GM13976 (cell line): ENCODE measurements around the gene AGTPBP1.

Experiments
- DNase-seq: peaks from one replicate; pipeline ENCODE4 v3.0.0; 2012; ENCODE audit warnings: low spot score
- in situ Hi-C: fragments of 300-500 bp; cut with MboI; formaldehyde crosslinking; loops from one replicate; pipeline ENCODE4 v1.12.0; 2022; ENCODE audit warnings: low sequenced_read_pairs, mixed read lengths, inconsistent platforms; ENCODE audit not compliant: unreplicated experiment
- TF ChIP-seq, protein P1 (sequence below): IDR thresholded peaks from 2 replicates; pipeline ENCODE4 v1.5.1; 2012; ENCODE audit warnings: borderline replicate concordance, mild to moderate bottlenecking; ENCODE audit not compliant: insufficient read depth; ENCODE audit errors: extremely low read depth, missing control alignments, control extremely low read depth

Gene AGTPBP1

DNA sequence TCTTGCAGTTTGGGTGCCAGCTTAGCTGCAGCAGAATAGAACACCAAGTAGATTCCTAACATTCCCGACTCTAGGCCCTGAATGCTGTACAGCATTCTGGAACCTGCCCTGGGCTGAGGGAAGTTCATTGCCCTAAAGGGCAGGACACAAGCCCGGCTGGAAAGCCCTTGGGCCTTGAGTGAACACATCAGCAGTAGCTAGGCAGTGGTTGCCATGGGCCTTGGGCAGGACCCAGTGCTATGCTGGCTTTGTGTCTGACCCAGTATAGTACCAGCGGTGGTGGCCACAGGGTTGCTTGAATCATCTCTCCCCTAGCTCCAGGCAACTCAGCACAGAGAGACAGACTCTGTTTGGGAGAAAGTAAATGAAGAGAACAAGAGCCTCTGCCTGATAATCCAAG, 137.8 kb downstream of the AGTPBP1 start:
- in situ Hi-C loops = no loop called here
- TF ChIP-seq, protein P1, sequence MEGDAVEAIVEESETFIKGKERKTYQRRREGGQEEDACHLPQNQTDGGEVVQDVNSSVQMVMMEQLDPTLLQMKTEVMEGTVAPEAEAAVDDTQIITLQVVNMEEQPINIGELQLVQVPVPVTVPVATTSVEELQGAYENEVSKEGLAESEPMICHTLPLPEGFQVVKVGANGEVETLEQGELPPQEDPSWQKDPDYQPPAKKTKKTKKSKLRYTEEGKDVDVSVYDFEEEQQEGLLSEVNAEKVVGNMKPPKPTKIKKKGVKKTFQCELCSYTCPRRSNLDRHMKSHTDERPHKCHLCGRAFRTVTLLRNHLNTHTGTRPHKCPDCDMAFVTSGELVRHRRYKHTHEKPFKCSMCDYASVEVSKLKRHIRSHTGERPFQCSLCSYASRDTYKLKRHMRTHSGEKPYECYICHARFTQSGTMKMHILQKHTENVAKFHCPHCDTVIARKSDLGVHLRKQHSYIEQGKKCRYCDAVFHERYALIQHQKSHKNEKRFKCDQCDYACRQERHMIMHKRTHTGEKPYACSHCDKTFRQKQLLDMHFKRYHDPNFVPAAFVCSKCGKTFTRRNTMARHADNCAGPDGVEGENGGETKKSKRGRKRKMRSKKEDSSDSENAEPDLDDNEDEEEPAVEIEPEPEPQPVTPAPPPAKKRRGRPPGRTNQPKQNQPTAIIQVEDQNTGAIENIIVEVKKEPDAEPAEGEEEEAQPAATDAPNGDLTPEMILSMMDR = no peak
- DNase-seq = no peak

DNA sequence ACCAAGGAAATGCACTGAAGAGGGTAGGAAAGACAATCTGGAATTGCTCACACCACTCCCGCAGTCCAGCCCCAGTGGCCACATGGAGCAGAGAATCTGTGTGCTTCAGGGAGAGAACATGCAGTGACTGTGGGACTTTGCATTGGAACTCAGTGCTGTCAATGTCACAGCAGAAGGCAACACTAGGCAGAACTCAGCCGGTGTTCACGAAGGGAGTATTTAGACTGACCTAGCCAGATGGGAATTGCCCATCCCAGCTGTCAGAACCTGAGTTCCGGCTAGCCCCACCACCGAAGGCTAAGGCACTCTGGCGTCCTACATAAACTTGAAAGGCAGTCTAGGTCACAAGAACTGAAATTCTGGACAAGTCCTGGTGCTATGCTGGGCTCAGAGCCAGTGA, 139.0 kb downstream of the AGTPBP1 start:
- DNase-seq = no peak
- TF ChIP-seq, protein P1 = no peak
- in situ Hi-C loops = no loop called here

DNA sequence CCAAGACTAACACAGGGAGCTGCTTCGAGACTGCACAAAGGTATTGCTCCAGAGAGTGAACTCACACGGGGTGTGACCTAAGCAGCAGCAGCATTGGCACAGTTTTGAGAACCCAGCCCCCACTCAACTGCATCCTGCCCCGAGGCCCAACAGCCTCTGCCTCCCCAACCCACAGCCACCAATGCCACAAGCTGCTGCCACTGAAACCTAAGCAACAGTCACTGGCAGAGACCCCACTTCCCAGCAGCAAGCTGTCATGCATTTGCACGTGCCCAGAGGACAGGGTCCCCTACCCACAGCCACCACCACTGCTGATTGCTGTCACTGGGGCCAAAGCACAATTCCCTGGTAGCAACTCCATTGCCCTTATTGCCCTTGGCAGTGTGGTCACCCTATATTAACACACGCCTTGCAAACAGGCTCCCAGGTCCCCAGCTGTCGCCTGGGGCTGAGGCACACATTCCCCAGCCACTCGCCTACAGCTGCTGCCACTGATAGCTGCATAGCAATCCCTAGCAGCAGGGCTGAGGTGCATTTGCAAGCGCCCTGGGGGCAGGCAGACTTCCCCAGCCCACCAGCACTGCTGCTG, 141.0 kb downstream of the AGTPBP1 start:
- no peak for DNase-seq
- in situ Hi-C loops = no loop called here
- TF ChIP-seq, protein P1 = no peak

DNA sequence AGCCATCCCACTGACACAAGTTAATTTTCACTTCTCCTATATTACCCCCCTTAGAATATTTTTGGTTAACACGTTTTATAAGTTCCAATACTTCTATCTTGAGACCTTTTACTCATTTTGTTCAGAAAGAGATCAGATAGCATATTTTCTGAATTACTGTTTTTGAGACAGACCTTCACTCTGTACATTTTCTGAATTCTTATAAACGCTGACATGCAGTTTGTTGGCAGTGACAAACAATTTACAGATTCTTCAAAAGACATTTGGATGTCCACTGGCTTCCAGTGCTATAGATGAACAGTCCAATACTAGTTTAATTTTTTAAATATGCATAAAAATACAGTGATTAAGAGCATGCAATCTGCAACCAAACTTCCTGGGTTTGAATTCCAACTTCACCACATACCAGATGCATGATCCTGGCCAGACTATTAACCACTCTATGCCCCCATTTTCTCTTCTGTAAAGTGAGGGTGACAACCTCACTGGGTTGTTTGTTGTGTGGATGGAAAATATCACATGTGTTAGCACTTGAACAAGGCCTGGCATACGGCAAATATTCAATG, 142.1 kb downstream of the AGTPBP1 start:
- TF ChIP-seq, protein P1 = no peak
- in situ Hi-C loops = no loop called here
- no peak for DNase-seq

DNA sequence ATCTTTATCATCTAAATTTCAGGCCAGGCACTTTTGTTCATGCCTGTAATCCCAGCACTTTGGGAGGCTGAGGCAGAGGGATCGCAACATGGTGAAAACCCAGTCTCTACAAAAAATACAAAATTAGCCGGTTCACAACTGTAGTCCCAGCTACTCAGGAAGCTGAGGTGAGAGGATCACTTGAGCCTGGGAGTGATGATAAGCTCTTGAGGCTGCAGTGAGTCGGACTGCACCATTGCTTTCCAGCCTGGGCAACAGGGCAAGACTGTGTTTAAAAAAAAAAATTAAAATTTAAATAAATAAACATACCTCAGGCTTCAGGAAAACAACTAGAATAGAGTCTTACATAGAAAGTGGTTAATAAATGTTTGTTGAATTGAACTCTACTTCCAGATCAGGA, 147.4 kb downstream of the AGTPBP1 start:
- TF ChIP-seq, protein P1 = no peak
- in situ Hi-C loops = no loop called here

DNA sequence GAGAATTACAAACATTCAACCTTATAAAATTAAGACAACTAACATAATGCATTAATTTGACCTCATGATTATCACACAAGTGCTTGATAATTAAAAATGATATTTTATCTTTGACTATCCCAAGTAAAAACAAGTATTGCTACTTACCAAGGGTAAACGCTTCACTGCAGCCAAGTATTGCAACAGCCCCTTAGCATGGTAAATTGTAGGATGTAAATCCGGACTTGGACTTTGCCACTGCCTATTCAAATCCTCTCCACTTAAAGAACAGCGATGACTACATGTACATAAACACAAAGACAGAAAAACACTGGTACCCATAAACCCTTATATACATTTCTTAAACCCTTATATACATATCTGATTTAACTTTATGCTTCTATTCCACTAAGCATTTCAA, 155.1 kb downstream of the AGTPBP1 start:
- DNase-seq = no peak
- TF ChIP-seq, protein P1 = no peak
- in situ Hi-C loops = no loop called here

More for the DNA sequence above, 147.4 kb downstream of the AGTPBP1 start:
- no peak for DNase-seq
